ENCODE measurements around the gene GGT6.

GRCh38 chr17:4550534-4551039 lies 9.8 kb downstream of the GGT6 start:
- TF ChIP-seq ZSCAN20 (CRISPR knock-in tag; IDR thresholded peaks at IDR 0.05) (no peak), CTCF (IDR thresholded peaks at IDR 0.05) (no peak)
